ENCODE measurements around the gene EID1.
"Not testable (repeated sequence)": the region's sequence is repeated elsewhere in the genome, so short reads cannot be mapped to it uniquely, and the experiment has no call there.

EID1 gene

GRCh38 chr15:48909313-48909712 lies 31.4 kb downstream of the EID1 start:
- DNase-seq (ENCODE audit: low read depth in 3 of 3) = not testable (repeated sequence)

GRCh38 chr15:48910554-48910953 lies 32.6 kb downstream of the EID1 start:
- not testable (repeated sequence) for DNase-seq (ENCODE audit: low read depth in 3 of 3)

- no peak for DNase-seq (ENCODE audit: low read depth in 3 of 3)
Observed at GRCh38 chr15:48913141-48913540, 35.2 kb downstream of the EID1 start.

- no peak for DNase-seq (ENCODE audit: low read depth in 3 of 3)
Observed at GRCh38 chr15:48914717-48915116, 36.8 kb downstream of the EID1 start.

GRCh38 chr15:48915861-48916260 lies 37.9 kb downstream of the EID1 start:
- DNase-seq (ENCODE audit: low read depth in 3 of 3) = no peak

- DNase-seq (ENCODE audit: low read depth in 3 of 3) = no peak
Observed at GRCh38 chr15:48916721-48917120, 38.8 kb downstream of the EID1 start.

GRCh38 chr15:48922046-48922445 lies 44.1 kb downstream of the EID1 start:
- DNase-seq (ENCODE audit: low read depth in 3 of 3) = no peak

GRCh38 chr15:48924528-48925393 lies 46.8 kb downstream of the EID1 start:
- DNase-seq (ENCODE audit: low read depth in 3 of 3) = no peak

GRCh38 chr15:48925714-48926223 lies 47.8 kb downstream of the EID1 start:
- DNase-seq (ENCODE audit: low read depth in 3 of 3) = no peak

- DNase-seq (ENCODE audit: low read depth in 3 of 3) = peak in 2 of 3 experiments; percentile 17 to 53
Observed at GRCh38 chr15:48928877-48929538, 51.1 kb downstream of the EID1 start.

GRCh38 chr15:48929661-48930060 lies 51.7 kb downstream of the EID1 start:
- DNase-seq (ENCODE audit: low read depth in 3 of 3) = no peak

Measured in stimulated activated CD4-positive, alpha-beta T cell treated with anti-CD3 and anti-CD28 coated beads, TNF-alpha, amount 100 ng/mL, for 24 hours (primary cell).